K562 (cell line): ENCODE data around the gene NUP50. TPM values are rescaled to one million over a fixed set of nuclear protein-coding genes. Genes with fewer than 3 reads are reported as not detected.

Experiments used
- ATAC-seq: fragments of 200-7000 bp; cut with Tn5 transposase; 3 replicates; pipeline ENCODE4 v1.9.1; 2020; ENCODE audit warnings: moderate library complexity
- BruUV-seq: library from RNA; stranded (reverse); fragments of 400-500 nt; replicated peaks from 2 replicates; lab custom pipeline; 2021; lab: Mats Ljungman, UMichigan
- CTCF ChIA-PET: fragments of 300-600 bp; formaldehyde crosslinking; extraction: SDS; loops from one replicate; lab custom pipeline; 2021; ENCODE audit warnings: low intra/inter-chr PET ratio; lab: Yijun Ruan, JAX
- POLR2A ChIA-PET: fragments of 300-600, 350-650 bp; sonication (Branson Sonifier 250); formaldehyde crosslinking; extraction: SDS; loops from one replicate; lab custom pipeline; 2021; ENCODE audit warnings: antibody characterized with exemption, inconsistent platforms; lab: Yijun Ruan, JAX
- DNase-seq, 4 experiments: peaks; one replicate each; pipeline versions ENCODE4 v3.0.0 to v3.0.0-alpha.2; 2011 to 2018; ENCODE audit warnings: low spot score in 3 of 4, mixed read lengths in 3 of 4; ENCODE audit errors: extremely low read depth in 1 of 4
- FAIRE-seq: peaks from 2 replicates; lab custom pipeline; 2011; peaks lifted over from hg19 to GRCh38; lab: Jason Lieb, UNC
- H2AFZ ChIP-seq: 2 replicates; pipeline ENCODE4 v1.6.0; 2011; ENCODE audit warnings: low read depth, low read length, control low read depth, inconsistent platforms
- H3K27ac ChIP-seq: fragments of 200-600 bp; 3 replicates; pipeline ENCODE4 v1.8.0; 2011; ENCODE audit warnings: low read depth, mild to moderate bottlenecking, control low read depth, inconsistent platforms, low read length, moderate library complexity, mixed read lengths; ENCODE audit errors: extremely low read depth
- H3K27me3 ChIP-seq, 2 experiments: fragments of 300-600 bp in 1 of 2; 2 replicates in 1 of 2; 3 replicates in 1 of 2; pipeline versions ENCODE4 v1.6.0 to v1.8.0; 2011; ENCODE audit warnings: inconsistent platforms in 2 of 2, low read length in 2 of 2, mild to moderate bottlenecking in 1 of 2, mixed read lengths in 1 of 2, moderate library complexity in 1 of 2; ENCODE audit not compliant: control insufficient read depth in 2 of 2, insufficient read depth in 2 of 2
- H3K36me3 ChIP-seq: fragments of 300-600 bp; 3 replicates; pipeline ENCODE4 v1.8.0; 2011; ENCODE audit warnings: mild to moderate bottlenecking, low read length, inconsistent platforms; ENCODE audit not compliant: control insufficient read depth, insufficient read depth
- H3K4me1 ChIP-seq, 2 experiments: fragments of 200-600 bp in 1 of 2; replicated peaks in 1 of 2; 2 replicates in 1 of 2; 3 replicates in 1 of 2; pipeline versions ENCODE4 v1.5.1 to v1.8.0; 2011; ENCODE audit warnings: inconsistent platforms in 2 of 2, low read length in 2 of 2, mild to moderate bottlenecking in 1 of 2, mixed read lengths in 1 of 2, moderate library complexity in 1 of 2; ENCODE audit not compliant: control insufficient read depth in 2 of 2, insufficient read depth in 2 of 2
- H3K4me2 ChIP-seq: 2 replicates; pipeline ENCODE4 v1.6.1; 2011; ENCODE audit warnings: low read length, control low read depth, inconsistent platforms, mixed read lengths; ENCODE audit not compliant: insufficient read depth
- H3K4me3 ChIP-seq: fragments of 200-600 bp; sonication (generic), shearing (Covaris generic); 2 replicates; pipeline ENCODE4 v1.5.1; 2016; ENCODE audit warnings: control low read depth, inconsistent platforms
- H3K79me2 ChIP-seq: fragments of 200-600 bp; 3 replicates; pipeline ENCODE4 v1.8.0; 2011; ENCODE audit warnings: low read length, inconsistent platforms; ENCODE audit not compliant: control insufficient read depth, insufficient read depth
- H3K9ac ChIP-seq, 2 experiments: 2 replicates each; pipeline versions ENCODE4 v1.6.0 to v1.6.1; 2011; ENCODE audit warnings: low read depth in 2 of 2, low read length in 2 of 2, control low read depth in 1 of 2, inconsistent platforms in 1 of 2, mild to moderate bottlenecking in 1 of 2, mixed read lengths in 1 of 2; ENCODE audit not compliant: insufficient read depth in 1 of 2
- H3K9me1 ChIP-seq: one replicate; pipeline ENCODE4 v1.6.0; 2011; ENCODE audit warnings: inconsistent platforms, mild to moderate bottlenecking, low read length, moderate library complexity; ENCODE audit not compliant: control insufficient read depth, insufficient read depth
- H3K9me3 ChIP-seq: replicated peaks from 2 replicates; pipeline ENCODE4 v1.5.1; 2011; ENCODE audit warnings: low read depth, low read length, inconsistent platforms; ENCODE audit not compliant: control insufficient read depth, insufficient read depth
- H4K20me1 ChIP-seq: replicated peaks from 2 replicates; pipeline ENCODE4 v1.6.1; 2011; ENCODE audit warnings: low read length, inconsistent platforms, mixed read lengths; ENCODE audit not compliant: control insufficient read depth, insufficient read depth
- CREBBP ChIP-seq: IDR thresholded peaks from one replicate; pipeline ENCODE4 v1.6.1; 2012; ENCODE audit warnings: low read depth, mild to moderate bottlenecking, control low read depth, inconsistent platforms, low read length
- CTBP1 ChIP-seq: fragments of 450-650 bp; IDR thresholded peaks from 2 replicates; pipeline ENCODE4 v1.6.1; 2016; ENCODE audit warnings: borderline replicate concordance
- FOXK1 ChIP-seq: sonication (generic); formaldehyde crosslinking; IDR thresholded peaks from 2 replicates; pipeline ENCODE4 v1.8.0; 2022; ENCODE audit warnings: missing genetic modification reagents, mild to moderate bottlenecking, borderline replicate concordance
- HMGN3 ChIP-seq: IDR thresholded peaks from 2 replicates; pipeline ENCODE4 v1.6.1; 2011; ENCODE audit warnings: borderline replicate concordance, low read depth, mild to moderate bottlenecking, mixed read lengths, low read length; ENCODE audit not compliant: insufficient read length; ENCODE audit errors: extremely low read depth
- NFIX ChIP-seq: fragments of 250-450 bp; sonication (Bioruptor Pico); IDR thresholded peaks from 2 replicates; pipeline ENCODE4 v1.4.0; 2020; ENCODE audit warnings: low read depth, mild to moderate bottlenecking, moderate library complexity
- NR2C1 ChIP-seq, 2 experiments: fragments of 450-650 bp; IDR thresholded peaks; 2 replicates each; pipeline ENCODE4 v1.6.1; 2017; ENCODE audit warnings: mild to moderate bottlenecking in 2 of 2, antibody characterized with exemption in 1 of 2, inconsistent platforms in 1 of 2, missing compliant biosample characterization in 1 of 2, missing genetic modification characterization in 1 of 2
- OTX1 ChIP-seq: fragments of 450-650 bp; formaldehyde crosslinking; IDR thresholded peaks from 2 replicates; pipeline ENCODE4 v1.4.0; 2022; ENCODE audit warnings: mild to moderate bottlenecking
- POLR3A ChIP-seq: IDR thresholded peaks from 2 replicates; pipeline ENCODE4 v1.6.1; 2011; ENCODE audit warnings: borderline replicate concordance, mild to moderate bottlenecking, moderate library complexity; ENCODE audit not compliant: insufficient read length, insufficient read depth; ENCODE audit errors: extremely low read depth
- SOX6 ChIP-seq: fragments of 450-650 bp; IDR thresholded peaks from 2 replicates; pipeline ENCODE4 v1.6.1; 2014; ENCODE audit warnings: mild to moderate bottlenecking
- ZFP30 ChIP-seq: fragments of 250-450 bp; sonication (Bioruptor Pico); IDR thresholded peaks from 2 replicates; pipeline ENCODE4 v1.8.0; 2022; ENCODE audit warnings: moderate library complexity, mild to moderate bottlenecking, inconsistent platforms, borderline replicate concordance
- ZNF75A ChIP-seq: fragments of 450-650 bp; formaldehyde crosslinking; IDR thresholded peaks from 2 replicates; pipeline ENCODE4 v1.4.0; 2020; ENCODE audit warnings: mild to moderate bottlenecking
- WGBS: fragments of 100-300 bp; shearing (Covaris generic); methylation state at CpG from one replicate; pipeline ENCODE4 v1.1.6; 2016; ENCODE audit warnings: low coverage, mixed read lengths; ENCODE audit not compliant: insufficient coverage; ENCODE audit errors: missing lambda C conversion rate; 5-methylcytosine and 5-hydroxymethylcytosine counted together
- in situ Hi-C: fragments of 300-500 bp; cut with MboI; formaldehyde crosslinking; loops from 4 replicates; pipeline ENCODE4 v1.15.0; 2018; ENCODE audit warnings: inconsistent platforms, mixed read lengths
- intact Hi-C: fragments of 100-400 bp; cut with micrococcal nuclease; formaldehyde crosslinking; loops from 2 replicates; pipeline ENCODE4 v1.14.2; 2022
- polyA plus RNA-seq, 8 experiments: library from polyadenylated mRNA; depleted of rRNA in 4 of 8; stranded (reverse) in 5 of 8; unstranded in 3 of 8; fragments of >200 nt; fragmentation: Nextera tagmentation in 2 of 8; fragmentation: Illumina TruSeq in 1 of 8; extraction: Ambion mirVana in 2 of 8; extraction: Trizol in 1 of 8; gene quantifications; 2 replicates each; pipeline versions ENCODE4 v1.2.1 to v1.2.3, GENCODE V29; 2011 to 2014; ENCODE audit warnings: inconsistent platforms in 1 of 8, missing spikeins in 1 of 8
- total RNA-seq, 7 experiments: library from RNA; depleted of rRNA in 6 of 7; stranded (reverse); fragments of >200 nt in 6 of 7; fragmentation: Illumina TruSeq in 2 of 7; extraction: Trizol in 2 of 7; gene quantifications; 2 replicates each; pipeline versions ENCODE4 v1.2.1 to v1.2.3, GENCODE V29; 2011 to 2021; ENCODE audit warnings: low replicate concordance in 1 of 7
- TF ChIP-seq, protein P1 (sequence below): fragments of 250-450 bp; sonication (Bioruptor Pico); IDR thresholded peaks from 2 replicates; pipeline ENCODE4 v1.4.0; 2020; ENCODE audit warnings: borderline replicate concordance
- TF ChIP-seq, protein P2 (sequence below): fragments of 450-650 bp; IDR thresholded peaks from 2 replicates; pipeline ENCODE4 v1.6.1; 2016; ENCODE audit warnings: mild to moderate bottlenecking

NUP50 gene
- total and polyA plus RNA-seq, 9 of the 15 experiments (the other 6 are each of a cell fraction or from before 2014, with no cell fraction given) = 23.8 to 83.7 (median 55.3) TPM

- H3K27me3 ChIP-seq = no peaks in the 10 kb centered on the region
- whole genome bisulfite sequencing = 85% methylated on average over 5 of the region's 13 CpGs
- no peak for TF ChIP-seq CREBBP
- TF ChIP-seq ZNF75A (CRISPR knock-in tag) = no peak
- TF ChIP-seq OTX1 (CRISPR knock-in tag) = no peak
- TF ChIP-seq ZFP30 (CRISPR knock-in tag) = no peak
- no peak for TF ChIP-seq POLR3A
- no peak for TF ChIP-seq HMGN3
- TF ChIP-seq NR2C1 (IDR thresholded peaks at IDR 0.05) = no peak
- TF ChIP-seq NR2C1 (tag; IDR thresholded peaks at IDR 0.05) = no peak
- TF ChIP-seq, protein P1, sequence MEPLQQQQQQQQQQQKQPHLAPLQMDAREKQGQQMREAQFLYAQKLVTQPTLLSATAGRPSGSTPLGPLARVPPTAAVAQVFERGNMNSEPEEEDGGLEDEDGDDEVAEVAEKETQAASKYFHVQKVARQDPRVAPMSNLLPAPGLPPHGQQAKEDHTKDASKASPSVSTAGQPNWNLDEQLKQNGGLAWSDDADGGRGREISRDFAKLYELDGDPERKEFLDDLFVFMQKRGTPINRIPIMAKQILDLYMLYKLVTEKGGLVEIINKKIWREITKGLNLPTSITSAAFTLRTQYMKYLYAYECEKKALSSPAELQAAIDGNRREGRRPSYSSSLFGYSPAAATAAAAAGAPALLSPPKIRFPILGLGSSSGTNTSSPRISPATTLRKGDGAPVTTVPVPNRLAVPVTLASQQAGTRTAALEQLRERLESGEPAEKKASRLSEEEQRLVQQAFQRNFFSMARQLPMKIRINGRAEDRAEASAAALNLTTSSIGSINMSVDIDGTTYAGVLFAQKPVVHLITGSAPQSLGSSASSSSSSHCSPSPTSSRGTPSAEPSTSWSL (CRISPR knock-in tag) = no peak
- TF ChIP-seq, protein P2, sequence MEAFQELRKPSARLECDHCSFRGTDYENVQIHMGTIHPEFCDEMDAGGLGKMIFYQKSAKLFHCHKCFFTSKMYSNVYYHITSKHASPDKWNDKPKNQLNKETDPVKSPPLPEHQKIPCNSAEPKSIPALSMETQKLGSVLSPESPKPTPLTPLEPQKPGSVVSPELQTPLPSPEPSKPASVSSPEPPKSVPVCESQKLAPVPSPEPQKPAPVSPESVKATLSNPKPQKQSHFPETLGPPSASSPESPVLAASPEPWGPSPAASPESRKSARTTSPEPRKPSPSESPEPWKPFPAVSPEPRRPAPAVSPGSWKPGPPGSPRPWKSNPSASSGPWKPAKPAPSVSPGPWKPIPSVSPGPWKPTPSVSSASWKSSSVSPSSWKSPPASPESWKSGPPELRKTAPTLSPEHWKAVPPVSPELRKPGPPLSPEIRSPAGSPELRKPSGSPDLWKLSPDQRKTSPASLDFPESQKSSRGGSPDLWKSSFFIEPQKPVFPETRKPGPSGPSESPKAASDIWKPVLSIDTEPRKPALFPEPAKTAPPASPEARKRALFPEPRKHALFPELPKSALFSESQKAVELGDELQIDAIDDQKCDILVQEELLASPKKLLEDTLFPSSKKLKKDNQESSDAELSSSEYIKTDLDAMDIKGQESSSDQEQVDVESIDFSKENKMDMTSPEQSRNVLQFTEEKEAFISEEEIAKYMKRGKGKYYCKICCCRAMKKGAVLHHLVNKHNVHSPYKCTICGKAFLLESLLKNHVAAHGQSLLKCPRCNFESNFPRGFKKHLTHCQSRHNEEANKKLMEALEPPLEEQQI = no peak
- no peak for TF ChIP-seq FOXK1
- TF ChIP-seq SOX6 = no peak
- no peak for TF ChIP-seq CTBP1
- TF ChIP-seq NFIX (CRISPR knock-in tag) = no peak
- no peaks in the 10 kb centered on the region for H3K4me1 ChIP-seq
- H3K4me2 ChIP-seq = no peak overlapping the region
- FAIRE-seq = no peak
- no peaks in the 10 kb centered on the region for H4K20me1 ChIP-seq
- no peak for DNase-seq
- no peaks in the 10 kb centered on the region for H3K9me1 ChIP-seq
- H3K36me3 ChIP-seq = peaks cover 68% of the 10 kb centered on the region
- intact Hi-C loops = no loop called here
- CTCF ChIA-PET = no interaction called here
- H3K9ac ChIP-seq = no peak overlapping the region; a peak in 1 of 4 replicates
- H3K79me2 ChIP-seq = peaks cover 16% of the 10 kb centered on the region; the same call in 2 of the 3 replicates
- POLR2A ChIA-PET = interaction anchor here (0.9 kb wide), 1 partner anchor 8 kb away, joined by 3 read pairs; no protein-coding TSS in a partner anchor
- ATAC-seq = no peak
- no peak overlapping the region for H3K4me3 ChIP-seq
- in situ Hi-C loops = no loop called here
- BruUV-seq = no TSS peak
- no peak overlapping the region for H3K27ac ChIP-seq
- H3K9me3 ChIP-seq = no peaks in the 10 kb centered on the region
- no peak overlapping the region for H2AFZ ChIP-seq
These were observed 20.2 kb downstream of the NUP50 start for GRCh38 chr22:45183974-45184373.
